HCEC 1CT (cell line): ENCODE results near the gene ZFR2.

Experiments
- DNase-seq: peaks from one replicate; pipeline ENCODE4 v3.0.0-alpha.2; 2017

Gene ZFR2

DNA sequence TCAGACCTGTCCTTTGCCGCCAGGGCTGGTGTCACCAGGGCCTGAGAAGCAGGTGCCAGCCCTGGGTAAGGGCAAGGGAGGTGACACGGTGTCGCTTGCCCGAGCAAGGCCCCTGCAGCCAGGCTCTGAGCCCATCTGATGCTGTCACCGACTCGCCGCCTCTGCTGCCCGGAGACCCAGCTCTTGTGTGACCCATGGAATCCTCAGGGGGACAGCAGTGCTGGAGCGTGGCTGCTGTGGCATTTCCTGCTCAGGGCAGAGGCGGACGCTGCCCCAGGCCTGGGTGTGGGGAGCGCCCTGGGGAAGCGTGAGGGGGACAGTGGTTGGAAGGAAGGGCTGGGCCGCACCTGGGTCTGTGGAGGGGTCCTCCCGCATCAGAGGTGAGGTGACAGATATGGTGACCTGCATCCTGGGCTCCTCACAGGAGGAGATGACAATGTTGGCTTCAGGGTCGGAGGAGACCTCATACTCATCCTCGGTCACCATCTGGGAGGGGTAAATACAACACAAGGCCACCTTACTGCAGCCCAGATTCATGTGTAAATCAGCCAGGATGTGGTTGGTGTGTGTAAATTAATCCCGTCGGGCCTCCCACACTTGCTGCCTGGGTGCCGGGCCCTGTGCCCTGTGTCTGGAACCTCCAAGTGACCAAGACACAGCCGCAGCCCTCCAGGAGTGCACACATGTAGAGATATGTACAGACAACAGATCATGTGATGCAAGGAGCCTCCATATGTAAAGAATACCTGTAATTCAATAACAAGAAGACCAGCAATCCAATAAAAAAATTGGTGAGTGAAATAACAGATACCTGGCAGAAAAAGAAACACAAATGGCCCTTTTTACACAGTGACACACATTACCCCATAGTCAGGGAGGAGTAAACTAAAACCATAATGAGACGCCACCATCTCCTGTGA is 55.1 kb downstream of the ZFR2 start:
- DNase-seq: no peak

DNA sequence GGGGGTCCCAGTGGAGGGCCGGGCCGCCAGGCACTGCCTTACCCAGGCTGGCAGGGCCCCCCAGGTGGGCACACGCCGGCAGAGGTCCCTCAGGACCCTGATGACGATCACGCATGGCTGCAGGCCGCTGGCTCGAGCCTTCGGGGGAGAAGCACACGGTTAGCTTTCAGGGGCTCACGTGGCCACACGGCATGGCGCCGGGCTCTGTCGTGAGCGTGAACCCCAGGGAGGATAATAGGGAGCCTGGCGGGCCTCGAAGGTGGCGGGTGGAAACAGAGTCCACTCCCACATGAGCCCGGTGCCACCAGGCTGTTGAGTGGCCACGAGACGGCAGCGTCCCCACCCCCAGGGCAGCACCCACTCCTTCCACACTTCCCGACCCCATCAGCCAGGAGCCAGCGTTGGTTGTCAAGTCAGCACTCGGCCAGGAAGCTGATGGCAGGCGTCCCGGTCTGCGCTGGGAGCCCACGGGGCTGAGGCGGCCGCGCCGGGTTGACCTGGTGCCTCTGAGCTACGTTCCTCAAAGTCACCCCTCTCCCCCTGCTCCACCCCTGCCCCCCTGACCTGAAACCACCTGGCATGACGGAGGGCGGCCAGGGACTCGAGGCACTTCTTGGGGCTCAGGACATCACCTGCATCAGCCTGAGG is 58.0 kb downstream of the ZFR2 start:
- DNase-seq: no peak

DNA sequence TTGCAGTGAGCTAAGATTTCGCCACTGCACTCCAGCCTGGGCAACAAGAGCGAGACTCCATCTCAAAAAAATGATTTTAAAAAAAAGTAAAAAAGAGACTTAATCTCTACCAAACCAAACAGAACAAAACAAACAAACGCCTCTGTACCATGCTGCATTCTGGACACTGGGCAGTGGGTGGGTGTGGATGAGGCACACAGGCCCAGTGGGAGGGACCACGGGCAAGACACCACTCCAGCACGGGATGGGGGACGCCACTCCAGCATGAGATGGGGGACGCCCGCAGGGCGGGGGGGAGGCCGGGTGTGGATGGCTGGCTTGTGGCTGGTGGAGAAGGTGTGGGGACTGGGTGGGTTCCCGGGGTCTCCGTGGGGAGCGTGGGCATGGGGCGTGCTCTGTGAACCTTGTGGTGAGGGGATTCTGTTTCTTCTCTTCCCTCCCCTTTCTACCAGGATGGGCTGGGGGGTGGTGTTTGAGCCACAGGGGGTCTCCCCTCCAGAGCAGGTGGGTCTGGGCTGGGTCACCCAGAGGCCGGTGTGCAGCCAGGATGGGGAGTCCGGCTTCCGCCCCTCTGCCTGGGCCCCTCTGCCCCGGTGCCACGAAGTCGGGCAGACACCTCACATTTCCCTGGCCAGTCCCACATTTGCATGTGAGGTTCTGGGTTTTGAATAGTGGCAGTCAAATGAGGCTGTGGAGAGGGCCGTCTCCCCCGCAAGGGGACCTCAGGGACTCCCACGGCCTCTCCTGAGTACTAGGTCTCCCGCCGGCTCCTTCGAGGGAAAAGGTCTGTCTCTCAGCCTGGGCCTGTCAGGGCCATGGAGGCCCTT is 58.7 kb downstream of the ZFR2 start:
- DNase-seq: no peak

DNA sequence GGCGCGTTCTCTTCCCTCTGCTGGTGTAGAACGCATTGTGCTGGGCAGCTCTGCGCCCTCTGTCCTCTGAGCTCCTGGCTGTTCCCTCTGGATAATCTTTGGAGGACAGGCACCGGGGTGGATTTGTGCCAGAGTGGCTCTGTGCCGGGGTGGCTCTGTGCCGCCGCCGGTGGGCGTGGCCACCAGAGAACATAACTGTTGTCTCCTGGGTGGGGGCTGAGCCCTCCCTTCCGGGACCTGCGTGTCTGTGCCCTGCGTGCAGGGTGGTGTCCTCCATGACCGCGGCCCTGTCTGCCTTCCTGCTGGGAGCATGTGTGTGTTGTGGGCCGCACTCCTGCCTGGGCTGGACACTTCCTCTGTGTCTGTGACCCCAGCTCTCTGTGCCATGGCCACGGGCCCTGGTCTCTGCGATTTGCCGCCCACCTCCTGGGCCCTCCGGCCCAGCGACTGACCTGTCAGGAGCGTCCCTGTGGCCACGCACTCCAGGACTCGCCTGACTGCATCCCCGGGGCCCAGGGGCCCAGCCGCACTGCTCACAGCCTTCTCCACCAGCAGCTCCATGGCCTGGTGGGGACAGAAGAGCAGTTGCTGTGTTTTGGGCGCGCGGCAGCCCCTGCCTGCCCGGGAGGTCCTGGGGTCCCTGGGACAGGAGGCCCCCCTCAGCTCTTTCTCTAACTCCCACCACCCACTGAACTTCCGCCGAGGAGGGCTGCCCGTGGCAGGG is 60.3 kb downstream of the ZFR2 start:
- DNase-seq: no peak

DNA sequence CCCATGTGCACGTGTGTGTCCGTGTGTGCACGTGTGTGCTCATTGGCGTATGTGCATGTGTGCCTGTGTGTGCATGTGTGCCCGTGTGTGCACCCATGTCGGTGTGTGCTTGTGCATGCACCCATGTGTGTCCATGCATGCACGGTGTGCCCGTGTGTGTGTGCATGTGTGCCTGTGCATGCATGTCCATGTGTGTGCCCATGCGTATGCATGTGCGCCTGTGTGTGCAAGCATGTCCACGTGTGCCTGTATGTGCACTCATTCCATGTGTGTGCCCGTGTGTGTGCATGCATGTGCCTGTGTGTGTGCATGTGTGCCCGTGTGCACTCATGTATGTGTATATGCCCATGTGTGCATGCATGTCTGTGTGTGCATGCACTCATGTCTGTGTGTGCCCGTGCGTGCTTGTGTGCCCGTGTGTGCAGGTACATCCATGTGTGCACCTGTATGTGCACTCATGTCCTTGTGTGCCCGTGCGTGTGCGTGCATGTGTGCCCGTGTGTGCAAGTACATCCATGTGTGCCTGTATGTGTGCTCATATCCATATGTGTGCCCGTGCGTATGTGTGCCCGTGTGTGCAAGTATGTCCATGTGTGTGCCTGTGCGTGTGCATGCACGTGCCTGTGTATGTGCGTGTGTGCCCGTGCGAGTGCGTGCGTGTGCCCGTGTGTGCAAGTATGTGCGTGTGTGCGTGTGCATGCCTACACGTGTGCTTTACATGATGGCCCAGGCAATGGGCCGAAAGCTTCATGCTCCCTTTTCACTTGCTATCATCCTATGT is 61.1 kb downstream of the ZFR2 start:
- no peak for DNase-seq

DNA sequence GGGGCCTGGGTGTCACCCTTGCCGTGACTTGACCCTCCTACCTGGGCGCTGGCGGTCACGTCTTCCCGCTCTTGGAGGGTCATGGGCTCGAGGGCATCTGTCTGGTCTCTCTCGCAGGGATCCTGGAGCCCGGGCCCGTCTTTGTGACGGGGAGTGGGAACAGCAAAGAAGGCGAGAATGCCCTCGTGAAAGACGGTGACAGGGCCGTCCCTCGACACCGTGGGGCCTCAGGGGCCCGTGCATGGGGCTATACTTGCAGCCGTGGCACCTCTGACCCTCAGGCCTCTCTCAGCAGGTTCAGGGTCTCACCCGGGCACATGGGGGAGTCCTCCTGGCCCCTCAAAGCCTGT is 61.7 kb downstream of the ZFR2 start:
- no peak for DNase-seq

DNA sequence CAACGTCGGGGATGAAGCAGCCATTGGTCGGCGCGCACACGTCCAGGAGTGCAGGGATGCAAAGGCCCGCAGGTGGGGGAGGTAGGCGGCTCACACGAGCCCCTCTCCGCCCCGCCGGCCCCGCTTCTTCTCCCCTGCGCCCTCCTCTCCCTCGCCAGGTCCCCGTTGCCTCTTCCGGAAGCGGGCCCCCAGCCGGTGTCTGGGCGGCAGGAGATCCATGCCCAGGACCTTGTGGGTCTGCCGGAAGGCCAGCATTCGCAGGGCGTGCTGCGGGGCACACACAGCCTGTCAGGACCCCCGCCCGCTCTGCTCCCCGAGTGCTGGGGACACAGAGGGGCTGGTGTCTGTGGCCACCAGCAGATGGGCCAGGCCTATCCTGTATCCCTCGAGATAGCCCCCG is 63.0 kb downstream of the ZFR2 start:
- DNase-seq: no peak

DNA sequence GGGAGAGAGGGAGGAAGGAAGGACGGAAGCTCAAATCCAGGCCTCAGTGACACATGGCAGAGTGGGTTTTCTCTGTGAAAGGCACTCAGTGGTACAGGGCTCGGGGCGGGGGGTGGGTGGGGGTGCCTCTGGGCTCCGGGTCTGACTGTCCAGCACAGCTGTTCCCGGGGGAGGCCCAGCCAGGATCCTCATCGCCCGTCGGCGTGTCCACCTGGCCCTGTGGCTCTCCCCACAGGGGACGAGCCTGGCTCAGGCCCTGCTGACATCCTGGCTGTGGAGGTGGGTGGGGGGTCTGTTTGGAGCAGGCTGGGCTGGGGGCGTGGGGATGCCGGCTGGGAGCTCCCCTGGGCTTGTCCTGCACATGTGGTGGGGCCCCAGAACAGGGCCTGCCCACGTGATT is 64.4 kb downstream of the ZFR2 start:
- DNase-seq: no peak

DNA sequence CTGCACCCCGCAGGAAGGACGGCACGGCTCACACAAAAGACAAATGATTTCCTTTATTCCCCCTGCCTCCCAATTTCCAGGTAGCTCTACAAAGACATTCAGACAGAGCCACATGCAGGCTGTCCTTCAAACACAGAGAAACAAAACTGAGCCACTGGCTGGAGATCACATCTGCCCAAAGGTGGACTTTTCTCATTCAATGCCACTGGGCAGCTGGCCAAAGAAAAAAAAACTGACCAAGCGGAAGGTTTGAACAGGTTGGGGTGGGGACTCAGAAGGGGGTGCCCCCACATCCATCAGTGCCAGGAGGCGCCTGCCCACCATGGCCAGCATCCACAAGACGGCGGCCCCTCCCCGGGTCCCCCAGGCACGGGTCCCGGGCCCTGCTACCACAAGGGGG is 64.9 kb downstream of the ZFR2 start:
- no peak for DNase-seq

DNA sequence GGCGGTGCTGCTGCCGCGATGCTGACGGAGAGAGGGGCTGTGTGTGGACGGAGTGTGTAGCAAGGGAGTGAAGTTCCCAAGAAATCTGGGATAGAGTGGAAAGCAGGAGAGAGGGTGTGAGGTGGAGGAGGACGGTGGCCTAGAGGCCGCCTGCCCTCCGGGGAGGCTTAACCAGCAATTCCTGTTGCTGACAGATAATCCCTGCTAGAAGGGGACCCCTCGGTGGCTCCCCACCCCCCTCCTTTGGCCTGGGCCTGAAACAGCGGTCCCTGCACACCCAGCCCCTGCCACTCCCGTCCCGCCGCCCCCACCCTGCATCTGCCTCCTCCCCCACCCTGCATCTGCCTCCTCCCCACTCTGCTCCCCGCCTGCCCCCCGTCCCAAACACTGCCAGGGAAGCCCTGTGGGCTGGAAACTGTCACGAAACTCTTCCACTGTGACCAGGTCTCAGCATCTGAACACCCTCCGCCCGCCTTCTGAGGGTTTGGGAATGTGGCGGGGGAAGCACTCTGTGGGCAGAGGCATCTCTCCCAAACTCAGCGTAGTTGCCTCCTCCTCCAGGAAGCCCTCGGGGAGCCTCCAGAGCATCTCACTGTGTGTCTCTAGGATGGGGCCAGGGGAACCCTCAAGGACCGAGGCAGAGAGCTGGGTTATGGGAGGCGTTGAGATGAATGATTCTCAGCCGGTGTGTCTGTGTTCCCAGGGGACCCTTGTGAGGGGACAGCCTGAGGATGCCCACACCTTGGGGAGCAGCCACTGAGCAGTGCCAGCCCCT is 65.5 kb downstream of the ZFR2 start:
- no peak for DNase-seq

DNA sequence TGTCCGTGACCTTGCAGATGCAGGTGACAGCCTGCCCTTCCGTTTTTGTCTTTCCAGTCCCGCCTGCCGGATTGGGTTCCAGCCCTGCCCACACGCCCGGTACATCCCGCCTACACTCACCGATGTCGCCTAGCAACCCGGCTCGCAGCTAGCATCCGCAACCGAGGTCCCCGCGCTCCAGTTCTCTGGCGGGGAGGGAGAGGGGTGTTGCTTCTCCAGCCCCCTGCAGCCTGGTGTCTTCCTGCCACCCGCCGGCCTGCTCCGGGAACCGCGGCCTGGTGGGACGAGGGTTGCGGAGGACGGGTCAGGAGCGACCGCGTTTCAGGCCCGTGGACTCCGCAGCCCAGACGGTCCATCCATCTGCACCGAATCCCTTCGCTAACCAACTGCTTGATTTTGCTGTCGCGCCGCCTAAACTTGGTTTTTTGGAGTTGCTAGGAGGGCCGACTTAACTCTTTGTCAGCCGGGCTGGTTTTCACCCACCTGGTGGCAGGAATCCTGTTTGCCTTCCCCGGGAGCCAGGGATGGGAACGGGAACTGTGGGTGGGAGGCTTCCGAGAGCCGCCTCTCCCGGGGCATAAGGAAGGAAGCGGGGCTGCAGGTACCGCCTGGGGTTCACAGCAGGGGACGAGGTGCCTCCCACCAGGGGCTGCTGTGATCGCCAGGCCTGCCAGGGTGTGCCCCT is 67.3 kb downstream of the ZFR2 start:
- no peak for DNase-seq

DNA sequence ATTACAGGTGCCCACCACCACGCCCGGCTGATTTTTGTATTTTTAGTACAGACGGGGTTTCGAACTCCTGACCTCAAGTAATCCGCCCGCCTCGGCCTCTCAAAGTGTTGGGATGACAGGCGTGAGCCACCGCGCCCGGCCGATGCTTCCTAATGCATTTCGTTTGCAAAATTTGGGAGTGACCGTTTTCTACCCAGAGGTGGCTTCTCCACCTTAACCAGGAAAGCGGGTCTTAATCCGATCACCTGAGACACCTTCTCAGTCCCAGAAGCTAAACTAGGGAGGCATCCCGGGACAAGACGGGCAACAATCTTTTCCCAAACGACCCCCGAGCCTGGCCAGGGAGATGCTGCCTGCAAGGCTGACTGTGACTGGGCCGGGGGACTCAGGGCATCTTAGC is 67.8 kb downstream of the ZFR2 start:
- no peak for DNase-seq

DNA sequence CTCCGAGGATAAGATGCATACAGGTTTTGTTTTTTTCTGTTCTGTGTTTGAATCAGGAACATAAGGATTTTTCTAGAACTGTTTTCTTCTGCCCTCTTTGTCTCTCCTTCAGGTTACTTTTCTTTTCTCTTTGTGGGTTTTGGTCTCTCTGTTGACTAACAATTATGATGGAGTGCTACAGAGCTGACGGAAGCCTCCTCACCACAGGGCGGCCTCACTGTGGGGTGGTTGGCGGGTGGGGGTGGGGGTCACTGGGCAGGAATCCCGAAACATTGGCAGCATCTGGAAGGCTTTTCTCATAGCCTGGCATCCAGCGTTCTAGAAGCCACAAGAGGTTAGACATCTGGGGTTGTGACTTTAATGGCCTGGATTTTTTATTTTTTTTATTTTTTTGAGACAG is 70.7 kb downstream of the ZFR2 start:
- DNase-seq: no peak

DNA sequence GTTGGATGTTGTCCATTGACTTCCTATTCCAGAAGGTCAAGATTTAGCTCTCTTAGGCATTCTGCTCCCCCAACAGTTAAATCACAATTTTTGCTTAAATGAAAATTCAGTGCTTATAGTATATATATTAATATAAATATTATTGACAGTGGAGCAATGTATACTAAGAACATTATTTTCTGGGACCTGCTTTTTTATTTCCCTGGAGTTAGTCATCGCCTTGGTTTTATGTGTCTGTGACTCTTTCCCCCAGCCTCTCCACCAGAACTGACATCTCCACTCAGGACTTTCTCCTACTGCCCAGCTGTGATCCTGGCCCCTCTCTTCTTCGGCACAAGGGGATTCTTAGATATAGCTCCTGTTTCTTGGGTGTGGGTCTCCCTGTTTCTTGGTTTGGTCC is 72.5 kb downstream of the ZFR2 start:
- no peak for DNase-seq

DNA sequence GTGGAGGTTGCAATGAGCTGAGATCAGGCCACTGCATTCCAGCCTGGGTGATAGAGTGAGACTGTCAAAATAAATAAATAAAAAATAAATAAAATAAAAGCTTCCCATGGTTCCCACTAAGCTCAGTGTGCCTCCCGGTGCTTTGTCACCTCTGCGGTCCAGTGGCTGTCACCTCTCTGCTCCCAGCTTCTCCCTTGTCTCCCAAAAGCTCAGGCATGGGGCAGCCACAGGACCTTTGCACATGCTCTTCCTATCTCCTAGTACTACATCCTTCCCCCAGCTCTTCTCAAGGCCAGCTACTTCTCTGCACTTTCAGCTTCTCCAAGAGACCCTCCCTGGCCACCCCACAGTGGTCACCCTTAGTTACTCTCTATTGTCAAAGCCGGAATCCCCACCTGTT is 75.0 kb downstream of the ZFR2 start:
- no peak for DNase-seq

DNA sequence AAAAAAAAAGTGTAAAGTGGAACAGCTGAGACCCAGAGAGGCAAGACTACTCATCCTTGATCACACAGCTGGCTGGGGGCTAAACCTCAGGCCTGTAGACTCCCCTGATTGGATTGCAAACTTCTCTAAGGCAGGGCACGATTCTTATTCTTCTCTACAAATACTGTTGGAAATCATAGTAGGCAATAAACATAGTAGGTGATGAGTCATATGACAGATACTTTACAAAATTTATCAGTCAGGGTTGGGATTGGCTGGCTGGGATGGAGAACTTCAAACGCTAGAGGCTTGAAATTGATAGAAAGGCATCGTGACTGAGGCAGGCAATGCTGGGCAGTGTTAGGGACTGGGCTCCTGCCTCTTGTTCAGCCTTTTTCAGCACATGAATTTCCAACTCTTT is 76.7 kb downstream of the ZFR2 start:
- no peak for DNase-seq

DNA sequence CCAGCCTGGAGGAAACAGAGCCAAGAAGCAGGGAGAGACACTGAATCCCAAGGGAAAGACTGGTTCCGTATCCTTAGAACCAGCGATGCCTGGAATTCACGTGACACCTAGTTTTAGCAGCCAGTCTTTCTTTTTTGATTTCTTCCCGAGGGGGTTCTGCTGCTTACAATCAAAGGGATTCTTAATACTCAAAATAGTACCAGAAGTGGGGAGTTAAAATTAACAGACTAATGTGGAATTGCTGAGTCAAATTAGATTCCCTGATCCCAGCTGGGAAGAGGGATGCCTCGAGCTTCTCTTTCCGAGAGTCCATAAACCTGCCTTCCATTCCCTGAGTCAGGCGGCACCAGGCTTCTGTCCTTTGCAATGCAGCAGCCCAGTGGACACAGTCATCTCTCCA is 77.9 kb downstream of the ZFR2 start:
- DNase-seq: no peak

DNA sequence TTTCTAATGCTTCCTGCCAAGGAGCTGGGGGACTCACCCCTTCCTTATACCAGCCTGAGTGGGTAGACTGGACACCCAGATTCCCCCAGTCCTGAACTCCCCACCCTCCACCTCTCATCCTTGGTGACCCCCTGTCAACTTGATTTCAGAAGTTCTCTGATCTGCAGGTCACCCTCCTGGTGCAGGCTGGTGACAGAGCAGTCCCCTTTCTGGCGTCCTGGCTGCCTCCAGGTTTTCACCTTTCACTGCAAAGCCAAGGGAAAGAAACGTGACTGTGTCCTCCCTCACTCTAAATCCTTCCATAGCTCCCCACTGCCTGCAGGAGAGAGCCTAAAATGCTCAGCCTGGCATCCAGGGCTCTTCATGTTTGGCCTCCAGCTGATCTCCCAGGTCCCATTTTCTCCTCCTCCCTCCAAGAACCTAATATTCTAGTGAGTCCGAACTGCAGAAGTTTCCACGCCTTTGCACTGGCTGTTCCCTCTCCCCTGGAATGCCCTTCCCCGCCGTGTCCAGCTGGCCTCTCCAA is 78.6 kb downstream of the ZFR2 start:
- DNase-seq: no peak

DNA sequence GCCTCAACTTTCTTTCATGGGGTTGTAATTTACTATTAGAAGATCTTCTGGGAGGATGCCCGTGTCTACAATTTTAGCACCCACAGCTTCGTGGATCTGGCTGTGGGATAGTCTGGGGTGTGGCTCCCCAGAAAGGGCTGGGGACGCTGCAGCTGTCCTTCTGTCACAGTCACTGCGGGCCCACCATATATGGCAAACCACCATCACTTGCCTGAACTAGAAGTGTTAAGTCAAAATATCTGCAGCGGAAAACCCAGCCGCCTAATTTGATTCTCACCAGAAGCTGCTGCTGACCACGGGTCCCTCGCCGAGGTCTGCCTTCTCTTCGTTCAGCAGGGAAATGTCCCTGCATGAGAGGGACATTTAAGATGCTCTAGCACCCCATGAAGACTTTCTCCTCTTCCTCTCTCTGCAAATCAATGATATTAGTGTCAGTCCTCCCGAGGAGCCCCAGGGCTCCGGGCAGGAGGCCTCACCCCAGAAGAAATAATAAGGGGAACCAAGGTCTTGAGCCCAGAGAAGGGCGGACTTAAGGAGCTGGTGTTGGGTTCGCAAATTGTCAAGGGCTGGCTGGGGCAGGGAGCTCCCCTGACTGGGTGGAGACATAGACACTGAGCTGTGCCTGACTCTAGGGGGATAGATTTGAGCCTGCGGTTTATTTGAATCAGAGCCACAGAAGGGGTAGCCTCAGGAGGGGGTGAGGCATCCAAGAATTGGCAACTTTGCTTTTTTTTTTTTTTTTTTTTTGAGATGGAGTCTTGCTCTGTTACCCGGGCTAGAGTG is 79.7 kb downstream of the ZFR2 start:
- DNase-seq: no peak
